Endothelial cell of umbilical vein (primary cell): ENCODE data around the gene DHRS9. TPM values are rescaled to one million over a fixed set of nuclear protein-coding genes. Genes with fewer than 3 reads are reported as not detected.

Experiments used
- BruUV-seq: library from RNA; stranded (reverse); fragments of 400-500 nt; replicated peaks from 2 replicates; lab custom pipeline; 2021; lab: Mats Ljungman, UMichigan
- CTCF ChIA-PET: fragments of 300-600, 350-600 bp; sonication (Branson Sonifier 250); formaldehyde crosslinking; loops from one replicate; lab custom pipeline; 2021; ENCODE audit warnings: antibody characterized with exemption, inconsistent platforms; lab: Charles Lee
- POLR2A ChIA-PET: fragments of 300-600, 350-600 bp; sonication (Branson Sonifier 250); formaldehyde crosslinking; loops from one replicate; lab custom pipeline; 2021; ENCODE audit warnings: antibody characterized with exemption, inconsistent platforms; lab: Charles Lee
- DNase-seq: peaks from one replicate; pipeline ENCODE4 v3.0.0-alpha.2; 2011; ENCODE audit warnings: low read depth, low spot score
- FAIRE-seq: peaks from 2 replicates; lab custom pipeline; 2011; peaks lifted over from hg19 to GRCh38; lab: Jason Lieb, UNC
- H2AFZ ChIP-seq: 2 replicates; pipeline ENCODE4 v1.6.0; 2012; ENCODE audit warnings: low read depth, low read length, control low read depth, inconsistent platforms
- H3K27ac ChIP-seq: 2 replicates; pipeline ENCODE4 v1.5.1; 2011; ENCODE audit warnings: low read depth, mild to moderate bottlenecking, control low read depth, low read length, moderate library complexity; ENCODE audit not compliant: insufficient read depth
- H3K27me3 ChIP-seq, 2 experiments: 2 replicates each; pipeline versions ENCODE4 v1.6.0 to v1.6.1; 2011; ENCODE audit warnings: low read length in 2 of 2, mixed read lengths in 1 of 2; ENCODE audit not compliant: control insufficient read depth in 2 of 2, insufficient read depth in 2 of 2
- H3K36me3 ChIP-seq, 2 experiments: 2 replicates in 1 of 2; 3 replicates in 1 of 2; pipeline ENCODE4 v1.5.1; 2011; ENCODE audit warnings: low read length in 2 of 2, mild to moderate bottlenecking in 1 of 2, moderate library complexity in 1 of 2; ENCODE audit not compliant: control insufficient read depth in 2 of 2, insufficient read depth in 2 of 2; ENCODE audit errors: extremely low read depth in 1 of 2
- H3K4me1 ChIP-seq: 3 replicates; pipeline ENCODE4 v1.5.1; 2011; ENCODE audit warnings: mild to moderate bottlenecking, low read length; ENCODE audit not compliant: control insufficient read depth, insufficient read depth; ENCODE audit errors: extremely low read depth
- H3K4me2 ChIP-seq: 2 replicates; pipeline ENCODE4 v1.6.1; 2011; ENCODE audit warnings: low read length, control low read depth, mixed read lengths; ENCODE audit not compliant: insufficient read depth
- H3K4me3 ChIP-seq, 3 experiments: fragments of 200-600 bp in 1 of 3; sonication (generic), shearing (Covaris generic) in 1 of 3; replicated peaks in 1 of 3; 2 replicates each; pipeline ENCODE4 v1.5.1; 2011 to 2016; ENCODE audit warnings: control low read depth in 3 of 3, low read length in 3 of 3, mild to moderate bottlenecking in 2 of 3, inconsistent platforms in 1 of 3, low read depth in 1 of 3, moderate library complexity in 1 of 3; ENCODE audit not compliant: insufficient read depth in 1 of 3
- H3K79me2 ChIP-seq: 2 replicates; pipeline ENCODE4 v1.6.0; 2012; ENCODE audit warnings: low read length, inconsistent platforms; ENCODE audit not compliant: control insufficient read depth, insufficient read depth
- H3K9ac ChIP-seq: replicated peaks from 2 replicates; pipeline ENCODE3; 2011; ENCODE audit warnings: low read length, control low read depth; ENCODE audit not compliant: insufficient read depth; ENCODE audit errors: extremely low read depth
- H3K9me1 ChIP-seq: replicated peaks from 3 replicates; pipeline ENCODE4 v1.6.0; 2011; ENCODE audit warnings: mild to moderate bottlenecking, low read length; ENCODE audit not compliant: control insufficient read depth, insufficient read depth; ENCODE audit errors: extremely low read depth
- H3K9me3 ChIP-seq: replicated peaks from 2 replicates; pipeline ENCODE4 v1.5.1; 2012; ENCODE audit warnings: low read length, inconsistent platforms; ENCODE audit not compliant: control insufficient read depth, insufficient read depth
- H4K20me1 ChIP-seq: replicated peaks from 2 replicates; pipeline ENCODE3; 2011; ENCODE audit warnings: mild to moderate bottlenecking, low read length; ENCODE audit not compliant: control insufficient read depth, insufficient read depth; ENCODE audit errors: extremely low read depth
- EZH2 ChIP-seq: IDR thresholded peaks from 2 replicates; pipeline ENCODE4 v1.6.1; 2012; ENCODE audit warnings: borderline replicate concordance, low read depth, mild to moderate bottlenecking, moderate library complexity, low read length, inconsistent platforms; ENCODE audit not compliant: severe bottlenecking
- FOS ChIP-seq: IDR thresholded peaks from 2 replicates; pipeline ENCODE4 v1.6.1; 2011; ENCODE audit warnings: mild to moderate bottlenecking, low read length, moderate library complexity, borderline replicate concordance; ENCODE audit not compliant: insufficient read depth
- GATA2 ChIP-seq: IDR thresholded peaks from 2 replicates; pipeline ENCODE4 v1.7.0; 2011; ENCODE audit warnings: low read depth, mild to moderate bottlenecking, moderate library complexity, mixed read lengths, low read length; ENCODE audit not compliant: insufficient read length, insufficient read depth
- JUN ChIP-seq: IDR thresholded peaks from 2 replicates; pipeline ENCODE4 v1.6.1; 2011; ENCODE audit warnings: borderline replicate concordance, low read depth; ENCODE audit not compliant: insufficient read length, insufficient read depth
- MYC ChIP-seq: IDR thresholded peaks from one replicate; pipeline ENCODE4 v1.6.1; 2011; ENCODE audit warnings: mild to moderate bottlenecking, low read depth, low read length
- POLR2A ChIP-seq: IDR thresholded peaks from 2 replicates; pipeline ENCODE4 v1.6.1; 2012; ENCODE audit warnings: low read depth, mild to moderate bottlenecking, control low read depth, low read length
- POLR2AphosphoS5 ChIP-seq: IDR thresholded peaks from 2 replicates; pipeline ENCODE4 v1.6.1; 2012; ENCODE audit warnings: low read depth, mild to moderate bottlenecking, control low read depth, low read length, moderate library complexity; ENCODE audit not compliant: insufficient read depth
- dilution Hi-C: fragments of 300-500 bp; cut with MboI; formaldehyde crosslinking; loops from one replicate; pipeline ENCODE4 v1.15.0; 2019; ENCODE audit warnings: low sequenced_read_pairs; ENCODE audit not compliant: extremely low pct_ligation_motif_present
- intact Hi-C: fragments of 100-400 bp; cut with micrococcal nuclease; formaldehyde crosslinking; loops from one replicate; pipeline ENCODE4 v1.10.0; 2022
- polyA plus RNA-seq, 4 experiments: library from polyadenylated mRNA; depleted of rRNA in 3 of 4; stranded (reverse) in 3 of 4; unstranded in 1 of 4; fragments of >200 nt; gene quantifications; 2 replicates each; pipeline versions ENCODE4 v1.2.1 to v1.2.3, GENCODE V29; 2011 to 2012; ENCODE audit warnings: missing spikeins in 1 of 4
- total RNA-seq: library from RNA; stranded (reverse); gene quantifications from 2 replicates; pipeline ENCODE4 v1.2.3, GENCODE V29; 2021
- TF ChIP-seq, protein P1 (sequence below), 2 donors: IDR thresholded peaks; 1 replicate in 1 of 2; 2 replicates in 1 of 2; pipeline ENCODE4 v1.5.1; 2011; ENCODE audit warnings: low read length in 2 of 2, mild to moderate bottlenecking in 2 of 2, moderate library complexity in 2 of 2, control low read depth in 1 of 2, inconsistent platforms in 1 of 2, low read depth in 1 of 2; ENCODE audit not compliant: insufficient read depth in 1 of 2; ENCODE audit errors: extremely low read depth in 1 of 2
- TF ChIP-seq, protein P2 (sequence below): IDR thresholded peaks from 2 replicates; pipeline ENCODE4 v1.6.1; 2011; ENCODE audit not compliant: insufficient read depth, insufficient read length

The DHRS9 gene
- total and polyA plus RNA-seq, 2 donors (not counting 3 experiments of a cell fraction or from before 2014, with no cell fraction given): 0.40 TPM; not detected in 1

DNA sequence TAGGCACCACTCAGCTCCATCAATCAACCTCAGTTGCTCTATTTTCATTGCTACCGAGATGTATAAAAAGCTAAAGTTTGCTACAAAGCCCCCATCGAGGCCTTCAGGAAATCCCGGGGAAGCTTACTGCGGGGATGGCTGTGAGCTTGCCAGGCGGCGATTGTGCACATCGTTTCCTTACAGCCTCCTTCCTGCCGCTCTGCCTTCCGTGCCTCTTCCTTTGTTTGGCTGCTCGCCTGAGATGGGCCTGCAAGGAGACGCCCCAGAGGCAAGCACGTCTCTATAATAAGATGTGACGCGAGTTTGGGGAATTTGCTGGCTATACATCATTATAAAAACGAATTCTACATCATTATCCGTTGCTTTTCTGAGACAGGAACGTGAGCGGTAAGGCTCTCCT, 41.6 kb downstream of the DHRS9 start:
- POLR2A ChIA-PET: interaction anchor here (0.9 kb wide), 1 partner anchor 29 kb away, joined by 3 read pairs; no protein-coding TSS in a partner anchor
- no peaks in the 10 kb centered on the region for H3K9me3 ChIP-seq
- H4K20me1 ChIP-seq: no peaks in the 10 kb centered on the region
- no peaks in the 10 kb centered on the region for H3K27me3 ChIP-seq
- H3K27ac ChIP-seq: no peak overlapping the region
- peak; percentile 57 for DNase-seq
- no peaks in the 10 kb centered on the region for H3K36me3 ChIP-seq
- H2AFZ ChIP-seq: peak overlapping the region; percentile 74
- H3K4me2 ChIP-seq: peak overlapping the region; percentile 46
- no TSS peak for BruUV-seq
- peaks cover 11% of the 10 kb centered on the region for H3K4me1 ChIP-seq
- H3K9me1 ChIP-seq: no peaks in the 10 kb centered on the region
- no peaks in the 10 kb centered on the region for H3K79me2 ChIP-seq
- dilution Hi-C loops: no loop called here
- H3K9ac ChIP-seq: no peak overlapping the region
- TF ChIP-seq POLR2AphosphoS5: peak; percentile 40
- TF ChIP-seq, protein P1, sequence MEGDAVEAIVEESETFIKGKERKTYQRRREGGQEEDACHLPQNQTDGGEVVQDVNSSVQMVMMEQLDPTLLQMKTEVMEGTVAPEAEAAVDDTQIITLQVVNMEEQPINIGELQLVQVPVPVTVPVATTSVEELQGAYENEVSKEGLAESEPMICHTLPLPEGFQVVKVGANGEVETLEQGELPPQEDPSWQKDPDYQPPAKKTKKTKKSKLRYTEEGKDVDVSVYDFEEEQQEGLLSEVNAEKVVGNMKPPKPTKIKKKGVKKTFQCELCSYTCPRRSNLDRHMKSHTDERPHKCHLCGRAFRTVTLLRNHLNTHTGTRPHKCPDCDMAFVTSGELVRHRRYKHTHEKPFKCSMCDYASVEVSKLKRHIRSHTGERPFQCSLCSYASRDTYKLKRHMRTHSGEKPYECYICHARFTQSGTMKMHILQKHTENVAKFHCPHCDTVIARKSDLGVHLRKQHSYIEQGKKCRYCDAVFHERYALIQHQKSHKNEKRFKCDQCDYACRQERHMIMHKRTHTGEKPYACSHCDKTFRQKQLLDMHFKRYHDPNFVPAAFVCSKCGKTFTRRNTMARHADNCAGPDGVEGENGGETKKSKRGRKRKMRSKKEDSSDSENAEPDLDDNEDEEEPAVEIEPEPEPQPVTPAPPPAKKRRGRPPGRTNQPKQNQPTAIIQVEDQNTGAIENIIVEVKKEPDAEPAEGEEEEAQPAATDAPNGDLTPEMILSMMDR (IDR thresholded peaks at IDR 0.05; ENCODE audit: extremely low read depth in 1 of 2, insufficient read depth in 1 of 2, low read depth in 1 of 2, low read length in 2 of 2): no peak
- intact Hi-C loops: loop anchor here (1.0 kb wide), 5 partner anchors 21 to 286 kb away; no protein-coding TSS in a partner anchor
- CTCF ChIA-PET: interaction anchor here (0.6 to 9.0 kb wide), 16 partner anchors 9 to 338 kb away, joined by 3 to 217 read pairs (median 6); no protein-coding TSS in a partner anchor
- no peak overlapping the region for H3K4me3 ChIP-seq
- FAIRE-seq: peak; percentile 89

DNA sequence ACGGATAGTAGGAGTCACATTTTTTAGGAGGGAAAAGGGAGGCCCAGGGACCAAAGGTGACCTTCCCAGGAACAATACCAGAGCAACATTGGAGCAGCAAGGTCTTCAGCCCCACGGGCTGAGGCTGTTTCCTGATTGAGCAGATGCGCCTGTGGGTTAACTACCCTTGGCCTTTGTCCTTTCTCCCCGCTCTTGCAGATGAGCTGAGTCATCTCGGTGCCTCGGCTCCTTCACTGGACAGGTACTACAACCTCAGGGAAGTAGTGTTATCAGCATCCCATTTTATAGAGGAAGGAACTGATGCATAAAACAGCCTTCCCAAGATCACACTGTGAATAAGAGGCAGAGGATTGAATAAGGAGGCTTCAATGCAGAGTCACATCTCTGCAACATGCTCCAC, 43.5 kb downstream of the DHRS9 start:
- Histone ChIP-seq H3K79me2 (no peaks in the 10 kb centered on the region), H4K20me1 (no peaks in the 10 kb centered on the region), H3K27me3 (no peaks in the 10 kb centered on the region), H2AFZ (no peak overlapping the region), H3K4me1 (peaks cover 11% of the 10 kb centered on the region), H3K9ac (no peak overlapping the region), H3K9me1 (no peaks in the 10 kb centered on the region), H3K9me3 (no peaks in the 10 kb centered on the region), H3K4me2 (no peak overlapping the region), H3K36me3 (no peaks in the 10 kb centered on the region), H3K27ac (no peak overlapping the region), H3K4me3 (no peak overlapping the region)
- ChIA-PET CTCF (interaction anchor here (5.2 to 9.0 kb wide), 2 partner anchors 28 to 108 kb away, joined by 158 to 217 read pairs; no protein-coding TSS in a partner anchor), POLR2A (no interaction called here)
- no peak for TF ChIP-seq JUN
- TF ChIP-seq, protein P2, sequence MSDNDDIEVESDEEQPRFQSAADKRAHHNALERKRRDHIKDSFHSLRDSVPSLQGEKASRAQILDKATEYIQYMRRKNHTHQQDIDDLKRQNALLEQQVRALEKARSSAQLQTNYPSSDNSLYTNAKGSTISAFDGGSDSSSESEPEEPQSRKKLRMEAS: no peak
- no peak for TF ChIP-seq FOS
- no peak for TF ChIP-seq GATA2
- no peak for TF ChIP-seq MYC
- no peak for TF ChIP-seq POLR2AphosphoS5
- no peak for TF ChIP-seq EZH2
- no peak for TF ChIP-seq POLR2A
- TF ChIP-seq, protein P1 (IDR thresholded peaks at IDR 0.05; ENCODE audit: extremely low read depth in 1 of 2, insufficient read depth in 1 of 2, low read depth in 1 of 2, low read length in 2 of 2): no peak
- DNase-seq: no peak
- BruUV-seq: no TSS peak
- FAIRE-seq: no peak
- intact Hi-C loops (no loop called here), dilution Hi-C loops (no loop called here)
